Endothelial cell of umbilical vein (primary cell): ENCODE measurements around the gene CNR2. TPM values are rescaled to one million over a fixed set of nuclear protein-coding genes. Genes with fewer than 3 reads are reported as not detected.

Experiments used
- BruUV-seq: library from RNA; stranded (reverse); fragments of 400-500 nt; replicated peaks from 2 replicates; lab custom pipeline; 2021; lab: Mats Ljungman, UMichigan
- CTCF ChIA-PET: fragments of 300-600, 350-600 bp; sonication (Branson Sonifier 250); formaldehyde crosslinking; loops from one replicate; lab custom pipeline; 2021; ENCODE audit warnings: antibody characterized with exemption, inconsistent platforms; lab: Charles Lee
- POLR2A ChIA-PET: fragments of 300-600, 350-600 bp; sonication (Branson Sonifier 250); formaldehyde crosslinking; loops from one replicate; lab custom pipeline; 2021; ENCODE audit warnings: antibody characterized with exemption, inconsistent platforms; lab: Charles Lee
- DNase-seq: peaks from one replicate; pipeline ENCODE4 v3.0.0-alpha.2; 2011; ENCODE audit warnings: low read depth, low spot score
- FAIRE-seq: peaks from 2 replicates; lab custom pipeline; 2011; peaks lifted over from hg19 to GRCh38; lab: Jason Lieb, UNC
- H2AFZ ChIP-seq: 2 replicates; pipeline ENCODE4 v1.6.0; 2012; ENCODE audit warnings: low read depth, low read length, control low read depth, inconsistent platforms
- H3K27ac ChIP-seq: 2 replicates; pipeline ENCODE4 v1.5.1; 2011; ENCODE audit warnings: low read depth, mild to moderate bottlenecking, control low read depth, low read length, moderate library complexity; ENCODE audit not compliant: insufficient read depth
- H3K27me3 ChIP-seq, 2 experiments: 2 replicates each; pipeline versions ENCODE4 v1.6.0 to v1.6.1; 2011; ENCODE audit warnings: low read length in 2 of 2, mixed read lengths in 1 of 2; ENCODE audit not compliant: control insufficient read depth in 2 of 2, insufficient read depth in 2 of 2
- H3K36me3 ChIP-seq, 2 experiments: 2 replicates in 1 of 2; 3 replicates in 1 of 2; pipeline ENCODE4 v1.5.1; 2011; ENCODE audit warnings: low read length in 2 of 2, mild to moderate bottlenecking in 1 of 2, moderate library complexity in 1 of 2; ENCODE audit not compliant: control insufficient read depth in 2 of 2, insufficient read depth in 2 of 2; ENCODE audit errors: extremely low read depth in 1 of 2
- H3K4me1 ChIP-seq: 3 replicates; pipeline ENCODE4 v1.5.1; 2011; ENCODE audit warnings: mild to moderate bottlenecking, low read length; ENCODE audit not compliant: control insufficient read depth, insufficient read depth; ENCODE audit errors: extremely low read depth
- H3K4me2 ChIP-seq: 2 replicates; pipeline ENCODE4 v1.6.1; 2011; ENCODE audit warnings: low read length, control low read depth, mixed read lengths; ENCODE audit not compliant: insufficient read depth
- H3K4me3 ChIP-seq, 3 experiments: fragments of 200-600 bp in 1 of 3; sonication (generic), shearing (Covaris generic) in 1 of 3; replicated peaks in 1 of 3; 2 replicates each; pipeline ENCODE4 v1.5.1; 2011 to 2016; ENCODE audit warnings: control low read depth in 3 of 3, low read length in 3 of 3, mild to moderate bottlenecking in 2 of 3, inconsistent platforms in 1 of 3, low read depth in 1 of 3, moderate library complexity in 1 of 3; ENCODE audit not compliant: insufficient read depth in 1 of 3
- H3K79me2 ChIP-seq: 2 replicates; pipeline ENCODE4 v1.6.0; 2012; ENCODE audit warnings: low read length, inconsistent platforms; ENCODE audit not compliant: control insufficient read depth, insufficient read depth
- H3K9ac ChIP-seq: replicated peaks from 2 replicates; pipeline ENCODE3; 2011; ENCODE audit warnings: low read length, control low read depth; ENCODE audit not compliant: insufficient read depth; ENCODE audit errors: extremely low read depth
- H3K9me1 ChIP-seq: replicated peaks from 3 replicates; pipeline ENCODE4 v1.6.0; 2011; ENCODE audit warnings: mild to moderate bottlenecking, low read length; ENCODE audit not compliant: control insufficient read depth, insufficient read depth; ENCODE audit errors: extremely low read depth
- H3K9me3 ChIP-seq: replicated peaks from 2 replicates; pipeline ENCODE4 v1.5.1; 2012; ENCODE audit warnings: low read length, inconsistent platforms; ENCODE audit not compliant: control insufficient read depth, insufficient read depth
- H4K20me1 ChIP-seq: replicated peaks from 2 replicates; pipeline ENCODE3; 2011; ENCODE audit warnings: mild to moderate bottlenecking, low read length; ENCODE audit not compliant: control insufficient read depth, insufficient read depth; ENCODE audit errors: extremely low read depth
- CTCF ChIP-seq, 2 donors: IDR thresholded peaks; 1 replicate in 1 of 2; 2 replicates in 1 of 2; pipeline ENCODE4 v1.5.1; 2011; ENCODE audit warnings: low read length in 2 of 2, mild to moderate bottlenecking in 2 of 2, moderate library complexity in 2 of 2, control low read depth in 1 of 2, inconsistent platforms in 1 of 2, low read depth in 1 of 2; ENCODE audit not compliant: insufficient read depth in 1 of 2; ENCODE audit errors: extremely low read depth in 1 of 2
- EZH2 ChIP-seq: IDR thresholded peaks from 2 replicates; pipeline ENCODE4 v1.6.1; 2012; ENCODE audit warnings: borderline replicate concordance, low read depth, mild to moderate bottlenecking, moderate library complexity, low read length, inconsistent platforms; ENCODE audit not compliant: severe bottlenecking
- FOS ChIP-seq: IDR thresholded peaks from 2 replicates; pipeline ENCODE4 v1.6.1; 2011; ENCODE audit warnings: mild to moderate bottlenecking, low read length, moderate library complexity, borderline replicate concordance; ENCODE audit not compliant: insufficient read depth
- GATA2 ChIP-seq: IDR thresholded peaks from 2 replicates; pipeline ENCODE4 v1.7.0; 2011; ENCODE audit warnings: low read depth, mild to moderate bottlenecking, moderate library complexity, mixed read lengths, low read length; ENCODE audit not compliant: insufficient read length, insufficient read depth
- JUN ChIP-seq: IDR thresholded peaks from 2 replicates; pipeline ENCODE4 v1.6.1; 2011; ENCODE audit warnings: borderline replicate concordance, low read depth; ENCODE audit not compliant: insufficient read length, insufficient read depth
- MAX ChIP-seq: IDR thresholded peaks from 2 replicates; pipeline ENCODE4 v1.6.1; 2011; ENCODE audit not compliant: insufficient read depth, insufficient read length
- MYC ChIP-seq: IDR thresholded peaks from one replicate; pipeline ENCODE4 v1.6.1; 2011; ENCODE audit warnings: mild to moderate bottlenecking, low read depth, low read length
- POLR2A ChIP-seq: IDR thresholded peaks from 2 replicates; pipeline ENCODE4 v1.6.1; 2012; ENCODE audit warnings: low read depth, mild to moderate bottlenecking, control low read depth, low read length
- POLR2AphosphoS5 ChIP-seq: IDR thresholded peaks from 2 replicates; pipeline ENCODE4 v1.6.1; 2012; ENCODE audit warnings: low read depth, mild to moderate bottlenecking, control low read depth, low read length, moderate library complexity; ENCODE audit not compliant: insufficient read depth
- dilution Hi-C: fragments of 300-500 bp; cut with MboI; formaldehyde crosslinking; loops from one replicate; pipeline ENCODE4 v1.15.0; 2019; ENCODE audit warnings: low sequenced_read_pairs; ENCODE audit not compliant: extremely low pct_ligation_motif_present
- intact Hi-C: fragments of 100-400 bp; cut with micrococcal nuclease; formaldehyde crosslinking; loops from one replicate; pipeline ENCODE4 v1.10.0; 2022
- polyA plus RNA-seq, 4 experiments: library from polyadenylated mRNA; depleted of rRNA in 3 of 4; stranded (reverse) in 3 of 4; unstranded in 1 of 4; fragments of >200 nt; gene quantifications; 2 replicates each; pipeline versions ENCODE4 v1.2.1 to v1.2.3, GENCODE V29; 2011 to 2012; ENCODE audit warnings: missing spikeins in 1 of 4
- total RNA-seq: library from RNA; stranded (reverse); gene quantifications from 2 replicates; pipeline ENCODE4 v1.2.3, GENCODE V29; 2021

Gene CNR2
- total and polyA plus RNA-seq, 2 donors (not counting 3 experiments of a cell fraction or from before 2014, with no cell fraction given) = not detected

DNA sequence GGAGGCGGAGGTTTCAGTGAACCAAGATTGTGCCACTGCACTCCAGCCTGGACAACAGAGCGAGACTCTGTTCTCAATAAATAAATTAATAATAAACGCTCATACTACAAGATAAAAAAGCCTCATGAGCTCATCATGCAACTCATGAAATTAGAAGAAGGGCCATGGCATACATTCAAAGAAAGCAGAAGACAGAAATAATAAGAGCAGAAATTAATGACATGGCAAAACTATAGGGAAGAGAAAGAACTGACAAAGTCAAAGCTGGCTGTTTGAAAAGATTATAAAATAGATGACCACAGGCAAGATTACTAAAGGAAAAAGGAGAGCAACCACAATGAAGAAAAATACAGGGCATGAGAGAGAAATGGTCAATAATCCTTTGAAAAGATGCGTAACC, 30.4 kb downstream of the CNR2 start:
- no TSS peak for BruUV-seq
- Histone ChIP-seq H3K4me3 (no peak overlapping the region), H3K9me1 (no peaks in the 10 kb centered on the region), H3K9me3 (peaks cover 3% of the 10 kb centered on the region), H3K9ac (no peak overlapping the region), H3K27me3 (no peaks in the 10 kb centered on the region), H4K20me1 (no peaks in the 10 kb centered on the region), H3K4me2 (no peak overlapping the region), H3K36me3 (no peaks in the 10 kb centered on the region), H2AFZ (no peak overlapping the region), H3K27ac (no peak overlapping the region), H3K79me2 (no peaks in the 10 kb centered on the region), H3K4me1 (no peaks in the 10 kb centered on the region)
- ChIA-PET POLR2A (no interaction called here), CTCF (no interaction called here)
- FAIRE-seq = no peak
- dilution Hi-C loops (no loop called here), intact Hi-C loops (no loop called here)
- TF ChIP-seq CTCF (IDR thresholded peaks at IDR 0.05; ENCODE audit: extremely low read depth in 1 of 2, insufficient read depth in 1 of 2, low read depth in 1 of 2, low read length in 2 of 2) (no peak), EZH2 (no peak), MAX (no peak), POLR2AphosphoS5 (no peak), GATA2 (no peak), FOS (no peak), MYC (no peak), POLR2A (no peak), JUN (no peak)
- no peak for DNase-seq
